ENCODE data around the gene SMARCC1. TPM values are rescaled to one million over a fixed set of nuclear protein-coding genes. Genes with fewer than 3 reads are reported as not detected.

Gene SMARCC1
- total RNA-seq, 1 experiment from 2014 or later: 84.2 TPM

DNA sequence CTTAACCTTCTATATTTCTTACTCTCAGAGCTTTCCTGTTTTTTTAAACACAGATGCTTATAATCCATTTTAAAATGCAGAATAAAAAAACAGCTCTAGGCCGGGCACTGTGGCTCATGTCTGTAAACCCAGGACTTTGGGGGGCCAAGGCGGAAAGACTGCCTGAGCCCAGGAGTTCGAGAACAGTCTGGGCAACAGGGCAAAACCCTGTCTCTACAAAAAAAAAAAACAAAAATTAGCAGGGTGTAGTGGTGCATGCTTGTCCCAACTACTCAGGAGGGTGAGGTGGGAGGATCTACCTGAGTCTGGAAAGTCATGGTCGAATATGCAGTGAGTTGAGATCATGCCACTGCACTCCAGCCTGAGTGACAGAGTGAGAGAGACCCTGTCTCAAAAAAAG is 15.5 kb downstream of the SMARCC1 start:
- Histone ChIP-seq H3K27ac (ENCODE audit: low read length) (no peak overlapping the region), H3K9me3 (ENCODE audit: control insufficient read depth, insufficient read depth, low read depth, low read length) (no peaks in the 10 kb centered on the region), H3K36me3 (ENCODE audit: control insufficient read depth, insufficient read depth, low read length) (peaks cover 4% of the 10 kb centered on the region; the same call in 1 of the 2 replicates), H3K4me3 (ENCODE audit: low read depth in 2 of 2, low read length in 2 of 2) (no peak overlapping the region), H3K4me1 (ENCODE audit: control insufficient read depth, insufficient read depth, low read length) (no peaks in the 10 kb centered on the region), H3K27me3 (ENCODE audit: control insufficient read depth, insufficient read depth, low read length) (no peaks in the 10 kb centered on the region)
- intact Hi-C loops (cut with micrococcal nuclease; ENCODE audit: unreplicated experiment) (no loop called here), in situ Hi-C loops (cut with HindIII; ENCODE audit: low pct_unique_long_range_greater_than_20kb, low sequenced_read_pairs) (no loop called here)
- ATAC-seq (no peak), DNase-seq (ENCODE audit: low read depth, low spot score) (no peak)
- no TSS peak for BruUV-seq (replicated peaks)
- no peak for TF ChIP-seq CTCF (IDR thresholded peaks at IDR 0.05)
- TF ChIP-seq SIN3A (IDR thresholded peaks at IDR 0.05; ENCODE audit: borderline replicate concordance, insufficient read depth, low read depth, low read length): no peak
- TF ChIP-seq, protein P1, sequence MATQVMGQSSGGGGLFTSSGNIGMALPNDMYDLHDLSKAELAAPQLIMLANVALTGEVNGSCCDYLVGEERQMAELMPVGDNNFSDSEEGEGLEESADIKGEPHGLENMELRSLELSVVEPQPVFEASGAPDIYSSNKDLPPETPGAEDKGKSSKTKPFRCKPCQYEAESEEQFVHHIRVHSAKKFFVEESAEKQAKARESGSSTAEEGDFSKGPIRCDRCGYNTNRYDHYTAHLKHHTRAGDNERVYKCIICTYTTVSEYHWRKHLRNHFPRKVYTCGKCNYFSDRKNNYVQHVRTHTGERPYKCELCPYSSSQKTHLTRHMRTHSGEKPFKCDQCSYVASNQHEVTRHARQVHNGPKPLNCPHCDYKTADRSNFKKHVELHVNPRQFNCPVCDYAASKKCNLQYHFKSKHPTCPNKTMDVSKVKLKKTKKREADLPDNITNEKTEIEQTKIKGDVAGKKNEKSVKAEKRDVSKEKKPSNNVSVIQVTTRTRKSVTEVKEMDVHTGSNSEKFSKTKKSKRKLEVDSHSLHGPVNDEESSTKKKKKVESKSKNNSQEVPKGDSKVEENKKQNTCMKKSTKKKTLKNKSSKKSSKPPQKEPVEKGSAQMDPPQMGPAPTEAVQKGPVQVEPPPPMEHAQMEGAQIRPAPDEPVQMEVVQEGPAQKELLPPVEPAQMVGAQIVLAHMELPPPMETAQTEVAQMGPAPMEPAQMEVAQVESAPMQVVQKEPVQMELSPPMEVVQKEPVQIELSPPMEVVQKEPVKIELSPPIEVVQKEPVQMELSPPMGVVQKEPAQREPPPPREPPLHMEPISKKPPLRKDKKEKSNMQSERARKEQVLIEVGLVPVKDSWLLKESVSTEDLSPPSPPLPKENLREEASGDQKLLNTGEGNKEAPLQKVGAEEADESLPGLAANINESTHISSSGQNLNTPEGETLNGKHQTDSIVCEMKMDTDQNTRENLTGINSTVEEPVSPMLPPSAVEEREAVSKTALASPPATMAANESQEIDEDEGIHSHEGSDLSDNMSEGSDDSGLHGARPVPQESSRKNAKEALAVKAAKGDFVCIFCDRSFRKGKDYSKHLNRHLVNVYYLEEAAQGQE (IDR thresholded peaks at IDR 0.05; ENCODE audit: insufficient read depth in 1 of 2, low read depth in 2 of 2, low read length in 1 of 2): no peak
- TF ChIP-seq POLR2AphosphoS5 (IDR thresholded peaks at IDR 0.05; ENCODE audit: low read depth, low read length): no peak
- TF ChIP-seq TCF7L2 (IDR thresholded peaks at IDR 0.05; ENCODE audit: low read depth, low read length): no peak
- ChIA-PET CTCF (no interaction called here), POLR2A (no interaction called here)

GRCh38 chr3:47762233-47762632 is 19.5 kb downstream of the SMARCC1 start:
- Histone ChIP-seq H3K27ac (ENCODE audit: low read length) (no peak overlapping the region), H3K4me3 (ENCODE audit: low read depth in 2 of 2, low read length in 2 of 2) (no peak overlapping the region), H3K27me3 (ENCODE audit: control insufficient read depth, insufficient read depth, low read length) (no peaks in the 10 kb centered on the region), H3K4me1 (ENCODE audit: control insufficient read depth, insufficient read depth, low read length) (no peaks in the 10 kb centered on the region), H3K36me3 (ENCODE audit: control insufficient read depth, insufficient read depth, low read length) (no peaks in the 10 kb centered on the region), H3K9me3 (ENCODE audit: control insufficient read depth, insufficient read depth, low read depth, low read length) (no peaks in the 10 kb centered on the region)
- DNase-seq (ENCODE audit: low read depth, low spot score) (no peak), ATAC-seq (no peak)
- TF ChIP-seq, protein P1 (IDR thresholded peaks at IDR 0.05; ENCODE audit: insufficient read depth in 1 of 2, low read depth in 2 of 2, low read length in 1 of 2): no peak
- TF ChIP-seq TCF7L2 (IDR thresholded peaks at IDR 0.05; ENCODE audit: low read depth, low read length) (no peak), CTCF (IDR thresholded peaks at IDR 0.05) (no peak), POLR2AphosphoS5 (IDR thresholded peaks at IDR 0.05; ENCODE audit: low read depth, low read length) (no peak), SIN3A (IDR thresholded peaks at IDR 0.05; ENCODE audit: borderline replicate concordance, insufficient read depth, low read depth, low read length) (no peak)
- intact Hi-C loops (cut with micrococcal nuclease; ENCODE audit: unreplicated experiment): no loop called here
- CTCF ChIA-PET: no interaction called here
- in situ Hi-C loops (cut with HindIII; ENCODE audit: low pct_unique_long_range_greater_than_20kb, low sequenced_read_pairs): no loop called here
- BruUV-seq (replicated peaks): no TSS peak
- POLR2A ChIA-PET: no interaction called here

All from Panc1 (cell line).